Mucosa of gallbladder (tissue), 1 donor: Measurements from ENCODE around the gene GPR61. TPM values are rescaled to one million over a fixed set of nuclear protein-coding genes. Genes with fewer than 3 reads are reported as not detected.

Source experiments
- DNase-seq: peaks from one replicate; pipeline ENCODE4 v3.0.0-alpha.2; 2020; ENCODE audit warnings: low spot score
- total RNA-seq: library from RNA; stranded (reverse); gene quantifications from one replicate; pipeline ENCODE4 v1.2.1, GENCODE V29; 2021
- donor health status: DM: no; HTN: no; CAD: no.

GPR61 gene
- total RNA-seq, 1 donor from 2014 or later = 0.29 TPM

GRCh38 chr1:109567877-109568672 lies 28.4 kb downstream of the GPR61 start:
- DNase-seq = no peak

DNA sequence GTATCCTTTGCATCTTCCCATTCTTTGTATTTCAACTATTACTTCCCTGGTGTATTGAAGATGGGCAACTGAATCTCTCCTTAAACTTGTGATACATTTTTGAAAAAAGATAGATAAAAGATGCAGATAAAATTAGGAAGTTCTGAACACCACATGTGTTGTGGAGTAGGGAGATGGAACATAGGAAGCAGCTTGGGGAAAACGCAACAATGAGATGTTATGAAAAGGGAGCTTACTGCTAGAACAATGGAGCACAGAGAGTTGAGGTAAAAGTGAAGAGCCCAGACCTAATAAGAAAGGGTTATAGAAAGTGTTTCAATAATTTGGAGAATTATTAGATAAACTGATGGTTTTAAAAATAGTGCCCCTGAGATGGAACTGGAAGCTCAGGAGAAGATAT lies 29.7 kb downstream of the GPR61 start:
- no peak for DNase-seq

DNA sequence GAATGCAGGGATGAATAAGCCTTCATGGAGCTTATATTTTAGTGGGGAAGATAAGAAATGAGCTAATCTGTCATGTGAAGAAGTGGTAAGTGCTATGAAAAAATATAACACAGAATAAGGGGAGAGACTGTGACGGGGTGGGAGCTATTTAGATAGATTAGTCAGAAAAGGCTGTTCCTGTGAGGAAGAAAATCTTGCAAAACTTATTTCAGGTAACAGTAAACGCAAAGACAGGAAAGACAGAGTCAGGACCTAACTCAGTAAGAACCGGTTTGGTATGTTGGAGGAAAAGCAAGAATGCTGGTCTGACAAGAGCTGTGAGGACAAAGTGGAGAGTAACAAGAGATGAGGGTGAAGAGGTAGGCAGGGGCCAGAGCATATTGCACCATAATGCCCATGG lies 30.7 kb downstream of the GPR61 start:
- DNase-seq = no peak

GRCh38 chr1:109573785-109574184 lies 34.1 kb downstream of the GPR61 start:
- no peak for DNase-seq

GRCh38 chr1:109578947-109579443 lies 39.3 kb downstream of the GPR61 start:
- DNase-seq = no peak

DNA sequence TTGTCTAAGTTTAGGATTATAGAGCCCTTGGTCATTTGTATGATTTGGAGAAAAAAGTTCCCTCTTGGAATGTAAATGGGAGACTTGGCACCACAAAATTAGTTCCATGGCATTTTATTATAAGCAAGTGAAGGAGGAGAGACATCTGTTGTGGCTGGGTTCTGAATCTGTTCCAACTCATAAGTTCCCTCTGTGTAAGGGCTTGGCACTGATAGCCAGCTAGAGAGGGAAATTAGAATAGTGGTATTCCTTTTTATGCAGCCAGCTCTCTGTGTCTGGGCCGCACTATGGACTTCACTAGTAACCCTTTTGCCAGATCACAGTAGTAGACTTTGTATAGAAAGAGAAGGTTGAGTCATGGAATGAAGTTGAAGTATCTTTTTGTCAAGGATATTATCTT lies 39.8 kb downstream of the GPR61 start:
- no peak for DNase-seq

GRCh38 chr1:109582021-109582420 lies 42.3 kb downstream of the GPR61 start:
- no peak for DNase-seq

DNA sequence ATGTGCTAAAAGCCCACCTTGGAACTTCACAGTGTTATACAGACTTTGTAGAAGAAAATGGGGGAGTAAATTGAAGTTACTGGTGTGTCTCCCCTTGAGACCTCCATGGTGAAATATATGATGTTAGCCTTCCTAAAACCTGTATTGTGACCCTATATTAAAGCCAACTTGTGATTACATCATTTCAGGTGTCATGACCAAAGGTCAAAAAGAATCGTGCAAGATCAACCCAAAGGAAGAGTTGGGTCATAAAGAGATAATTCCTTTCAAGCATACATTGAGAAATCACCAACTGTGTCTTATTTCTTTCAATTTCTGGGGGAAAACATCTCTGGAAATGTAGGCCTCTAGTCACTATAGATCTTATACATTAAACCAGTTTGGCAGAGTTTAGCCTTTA lies 45.1 kb downstream of the GPR61 start:
- DNase-seq = no peak

- no peak for DNase-seq
Observed at GRCh38 chr1:109586055-109586454, 46.4 kb downstream of the GPR61 start.

DNA sequence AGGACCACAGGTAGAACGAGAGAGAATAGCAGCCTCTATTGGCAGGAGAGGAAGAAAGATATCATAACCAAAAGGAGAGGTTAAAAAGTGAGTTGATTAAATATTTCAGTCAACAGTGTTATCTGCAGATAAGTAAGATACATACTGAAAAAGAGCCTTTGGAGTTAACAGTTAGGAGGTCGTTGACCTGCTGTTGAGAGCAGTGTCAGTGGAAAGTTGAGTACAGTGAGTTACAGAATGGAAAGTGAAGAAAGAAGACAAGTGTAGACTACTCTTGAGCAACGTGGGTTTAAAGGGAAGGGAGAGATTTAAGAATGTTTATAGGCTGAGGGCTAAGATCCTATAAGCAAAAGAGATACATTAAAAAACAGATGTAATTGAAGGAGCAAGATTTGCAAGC lies 49.5 kb downstream of the GPR61 start:
- no peak for DNase-seq

DNA sequence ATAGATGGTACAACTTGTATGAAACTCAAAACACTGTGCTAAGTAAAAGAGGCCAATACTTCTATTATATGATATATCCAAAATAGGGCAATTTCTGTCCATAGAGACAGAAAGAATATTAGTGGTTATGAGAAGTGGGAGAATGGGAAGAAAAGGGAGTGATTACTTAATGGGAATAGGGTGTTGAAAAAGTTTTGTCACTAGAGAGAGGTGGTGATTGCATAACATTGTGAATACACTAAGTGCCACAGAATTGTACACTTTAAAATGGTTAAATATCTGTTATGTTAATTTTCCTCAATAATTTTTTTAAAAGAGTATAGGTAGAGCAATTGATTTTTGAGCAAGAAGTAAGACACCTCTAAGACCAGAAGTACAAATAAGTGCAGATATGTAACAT lies 50.0 kb downstream of the GPR61 start:
- DNase-seq = no peak

DNA sequence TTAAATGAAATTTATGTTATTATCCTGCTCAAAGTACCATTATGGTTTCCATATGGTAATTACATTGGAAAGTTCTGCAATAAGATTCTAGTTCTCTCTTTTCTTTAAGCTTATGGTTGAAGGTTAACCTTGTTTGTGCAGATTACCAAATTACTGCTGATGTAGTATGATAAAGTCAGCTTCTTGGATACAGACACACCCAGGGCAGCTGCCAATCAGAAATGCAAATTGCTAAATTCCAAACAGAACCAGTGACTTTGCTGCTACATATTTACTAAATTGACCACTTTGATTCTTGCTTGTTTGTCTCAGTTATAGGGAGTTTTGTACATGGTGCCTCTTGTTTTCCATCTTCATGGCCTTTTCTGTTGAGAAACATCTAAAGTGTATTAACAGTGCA lies 53.2 kb downstream of the GPR61 start:
- no peak for DNase-seq

DNA sequence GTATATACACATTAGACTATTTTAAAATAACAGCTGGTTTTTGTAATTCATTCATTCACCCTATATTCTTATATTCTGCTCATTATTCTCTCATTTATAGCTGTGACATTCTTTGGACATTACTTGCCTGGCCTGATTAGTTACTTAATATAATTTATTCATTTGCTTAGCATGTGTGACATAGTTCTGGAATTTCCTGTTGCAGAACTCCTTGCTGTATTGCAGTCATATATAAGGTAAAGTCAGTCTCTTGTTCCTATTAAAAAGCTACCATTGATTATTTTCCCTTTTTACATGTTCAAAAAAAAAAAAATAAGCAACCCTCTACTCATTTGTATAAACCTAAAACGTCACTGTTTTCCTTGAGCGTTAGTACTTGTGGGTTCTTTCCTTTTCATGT lies 55.9 kb downstream of the GPR61 start:
- DNase-seq = no peak

Other genes starting within 250 kb of the GPR61 start
- 0.20 TPM for gene MYBPHL, start 232.9 kb upstream of the GPR61 start, total RNA-seq
- gene SORT1, start 142.0 kb upstream of the GPR61 start, total RNA-seq = 96.7 TPM
- gene PSMA5, start 113.4 kb upstream of the GPR61 start, total RNA-seq = 58.5 TPM
- gene SYPL2, start 73.3 kb upstream of the GPR61 start, total RNA-seq = 3.1 TPM
- gene ATXN7L2, start 56.0 kb upstream of the GPR61 start, total RNA-seq = 5.4 TPM
- gene CYB561D1, start 45.8 kb upstream of the GPR61 start, total RNA-seq = 18.5 TPM
- 15.6 TPM for gene AMIGO1, start 30.1 kb upstream of the GPR61 start, total RNA-seq
- 6.7 TPM for gene GNAI3, start 8.7 kb downstream of the GPR61 start, total RNA-seq
- gene GNAT2, start 79.7 kb downstream of the GPR61 start, total RNA-seq = not detected
- 171 TPM for gene AMPD2, start 80.0 kb downstream of the GPR61 start, total RNA-seq
- 44.1 TPM for gene GSTM4, start 116.2 kb downstream of the GPR61 start, total RNA-seq
- gene GSTM2, start 128.2 kb downstream of the GPR61 start, total RNA-seq = 69.9 TPM
- gene GSTM1, start 147.9 kb downstream of the GPR61 start, total RNA-seq = 0.40 TPM
- gene GSTM5, start 172.4 kb downstream of the GPR61 start, total RNA-seq = 32.8 TPM
- 40.6 TPM for gene GSTM3, start 201.2 kb downstream of the GPR61 start, total RNA-seq
- gene EPS8L3, start 224.1 kb downstream of the GPR61 start, total RNA-seq = 459 TPM